Measurements from ENCODE around the gene FSIP1.

GRCh38 chr15:39589193-39589814 is 193.3 kb downstream of the FSIP1 start:
- TF ChIP-seq CTCF (IDR thresholded peaks at IDR 0.05), result no peak
- no peak for TF ChIP-seq POLR2A (IDR thresholded peaks at IDR 0.05)
